Measurements from ENCODE around the gene KSR2. TPM values are rescaled to one million over a fixed set of nuclear protein-coding genes. Genes with fewer than 3 reads are reported as not detected.
A peak's percentile ranks its signal among the peaks of the same experiment; 100 is the strongest.

Gene KSR2
- total RNA-seq, 1 experiment from 2014 or later: 0.14 TPM

DNA sequence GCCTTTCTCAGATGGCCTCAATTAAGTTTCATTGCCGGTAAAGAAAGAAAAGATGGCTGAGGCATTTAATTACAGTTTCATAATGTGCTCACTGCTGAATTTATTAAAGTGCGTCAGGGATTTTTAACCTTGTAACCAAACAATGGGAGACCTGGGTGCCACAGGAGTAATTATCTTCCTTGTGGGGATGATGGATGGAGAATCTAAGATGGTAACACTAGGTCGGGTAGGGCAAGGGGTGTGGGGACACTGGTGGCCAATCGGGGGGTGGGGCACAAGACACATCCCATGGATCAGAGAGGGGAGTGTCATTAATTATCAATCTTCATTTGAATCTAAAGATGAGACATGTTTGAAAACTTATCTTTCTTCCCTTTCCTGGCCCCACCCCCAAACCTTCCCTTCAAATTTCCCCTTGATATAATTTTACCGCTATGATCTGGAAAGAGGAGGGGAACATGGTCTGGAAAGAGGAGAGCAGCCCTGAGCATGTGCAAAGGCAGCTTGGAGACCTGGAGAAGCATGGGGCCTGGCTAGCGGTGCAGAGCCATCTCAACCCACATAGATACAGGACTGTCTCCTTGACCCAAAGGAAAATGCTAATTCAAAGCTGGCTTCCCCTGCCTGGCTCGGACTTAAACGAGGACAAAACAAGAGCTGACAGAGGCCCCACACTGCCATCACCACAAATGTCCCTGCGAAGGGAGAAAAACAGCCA is 376.0 kb downstream of the KSR2 start:
- DNase-seq (ENCODE audit: low read depth): no peak
- in situ Hi-C loops (cut with HindIII; ENCODE audit: low pct_unique_long_range_greater_than_20kb, low sequenced_read_pairs): no loop called here

DNA sequence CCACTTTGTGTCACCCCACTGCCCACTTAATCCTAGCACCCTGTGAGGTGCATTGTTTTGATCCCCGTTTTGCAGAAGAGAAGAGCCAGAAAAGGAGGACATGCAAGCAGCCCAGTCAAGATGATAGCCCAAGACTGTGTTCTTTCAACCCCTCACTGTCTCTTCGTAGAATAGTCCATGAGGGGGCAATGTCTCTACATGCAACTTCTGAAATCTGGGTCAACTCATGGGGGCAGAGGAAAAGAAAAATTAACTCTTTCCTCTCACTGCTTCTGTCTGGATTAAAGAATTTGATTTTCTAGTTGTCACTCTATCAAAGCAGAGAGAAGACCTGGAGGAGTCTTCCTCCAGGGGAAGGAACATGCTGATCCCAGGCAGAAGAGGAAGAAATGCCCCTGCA is 377.8 kb downstream of the KSR2 start:
- in situ Hi-C loops (cut with HindIII; ENCODE audit: low pct_unique_long_range_greater_than_20kb, low sequenced_read_pairs): no loop called here
- DNase-seq (ENCODE audit: low read depth): no peak

DNA sequence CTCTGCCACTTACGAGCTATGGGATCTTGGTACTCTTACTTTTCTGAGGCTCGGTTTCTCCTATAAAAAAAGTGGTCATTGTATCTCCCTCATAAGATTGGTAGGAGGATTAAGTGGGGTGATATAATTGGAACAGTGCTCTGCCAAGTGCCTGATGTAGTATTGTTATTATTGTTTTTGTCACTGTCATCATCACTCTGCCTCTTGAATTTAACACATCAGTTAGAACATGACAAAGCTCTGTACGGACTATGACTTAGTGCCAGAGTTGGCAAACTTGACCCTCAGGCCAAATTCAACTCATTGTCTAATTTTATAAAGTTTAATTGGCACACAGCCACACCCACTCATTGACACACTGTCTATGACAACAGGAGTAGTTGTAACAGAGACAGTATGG is 378.4 kb downstream of the KSR2 start:
- no peak for DNase-seq (ENCODE audit: low read depth)
- in situ Hi-C loops (cut with HindIII; ENCODE audit: low pct_unique_long_range_greater_than_20kb, low sequenced_read_pairs): no loop called here

DNA sequence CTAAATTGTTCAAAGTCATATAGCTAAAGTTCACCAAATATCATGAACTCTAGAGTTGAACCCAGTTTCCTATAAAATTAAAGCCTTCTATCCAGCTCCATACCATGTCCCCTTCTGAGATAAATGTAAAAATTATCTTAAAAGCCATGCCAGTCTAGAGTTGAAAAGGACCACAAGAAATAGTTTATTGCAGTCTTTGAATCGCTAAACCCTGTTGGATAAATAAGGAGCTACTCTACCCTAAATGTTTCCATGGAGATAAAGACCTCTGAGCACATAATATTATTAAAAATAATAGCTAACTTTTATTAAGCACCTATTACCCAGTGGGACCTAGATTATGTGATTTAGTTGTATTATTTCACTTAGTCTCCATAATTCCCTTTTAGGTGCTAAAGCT is 379.8 kb downstream of the KSR2 start:
- in situ Hi-C loops (cut with HindIII; ENCODE audit: low pct_unique_long_range_greater_than_20kb, low sequenced_read_pairs): no loop called here
- no peak for DNase-seq (ENCODE audit: low read depth)

DNA sequence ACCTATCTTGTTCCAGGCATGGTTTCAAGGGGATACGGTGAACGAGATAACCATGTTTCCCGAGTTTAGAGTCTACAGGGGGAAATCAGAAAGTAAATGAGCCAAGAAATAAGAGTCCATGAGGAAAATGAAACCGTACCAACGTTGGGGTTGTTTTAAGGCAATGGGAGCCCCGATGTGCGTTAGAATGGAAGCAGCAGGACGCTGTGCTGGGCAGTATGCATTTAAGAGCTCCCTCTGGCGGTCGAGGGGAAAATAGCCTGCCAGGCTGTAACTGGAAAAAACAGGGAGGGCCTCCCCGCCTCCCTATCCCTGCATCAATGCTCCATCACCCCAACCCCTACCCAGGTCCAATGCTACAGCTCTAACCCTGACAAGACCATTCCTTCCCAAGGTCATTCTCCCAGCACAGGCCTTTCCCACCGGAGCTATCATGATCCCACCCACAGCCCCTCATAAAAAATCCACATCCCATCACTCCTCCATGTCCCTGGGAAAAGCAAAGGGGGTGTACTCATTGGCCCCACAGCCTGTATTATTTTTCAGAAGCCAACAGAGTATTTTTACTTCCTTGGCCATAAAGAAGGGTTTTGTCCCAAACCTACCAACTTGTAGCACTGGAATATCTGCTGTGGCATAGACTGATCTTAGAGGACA is 381.0 kb downstream of the KSR2 start:
- in situ Hi-C loops (cut with HindIII; ENCODE audit: low pct_unique_long_range_greater_than_20kb, low sequenced_read_pairs): no loop called here
- DNase-seq (ENCODE audit: low read depth): peak; percentile 23

DNA sequence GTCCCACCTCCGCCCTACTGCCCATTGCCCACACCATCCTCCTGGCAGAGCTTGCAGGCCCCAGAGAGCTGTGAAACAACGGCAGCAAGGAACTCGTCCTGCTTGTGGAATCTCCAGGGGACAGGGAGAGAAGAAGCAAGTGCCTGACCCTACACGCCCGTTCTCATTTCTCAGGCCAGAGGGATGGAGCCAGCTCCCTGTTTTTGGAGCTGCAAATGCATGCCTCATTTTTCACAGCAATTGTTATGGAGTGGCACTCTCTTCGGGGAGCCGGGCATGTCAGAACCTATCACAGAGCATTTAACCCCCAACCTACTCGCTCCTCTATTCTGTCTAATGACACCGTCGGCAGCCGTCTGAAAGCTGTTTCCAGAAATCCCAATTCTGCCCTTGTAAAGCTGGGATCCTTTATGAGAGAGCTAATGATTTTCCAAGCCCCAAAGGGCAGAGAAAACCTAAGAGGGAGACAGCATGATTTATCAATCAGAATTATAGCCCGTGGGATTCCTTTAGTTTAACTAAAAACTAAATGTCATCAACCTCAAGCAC is 385.0 kb downstream of the KSR2 start:
- in situ Hi-C loops (cut with HindIII; ENCODE audit: low pct_unique_long_range_greater_than_20kb, low sequenced_read_pairs): no loop called here
- DNase-seq (ENCODE audit: low read depth): no peak

DNA sequence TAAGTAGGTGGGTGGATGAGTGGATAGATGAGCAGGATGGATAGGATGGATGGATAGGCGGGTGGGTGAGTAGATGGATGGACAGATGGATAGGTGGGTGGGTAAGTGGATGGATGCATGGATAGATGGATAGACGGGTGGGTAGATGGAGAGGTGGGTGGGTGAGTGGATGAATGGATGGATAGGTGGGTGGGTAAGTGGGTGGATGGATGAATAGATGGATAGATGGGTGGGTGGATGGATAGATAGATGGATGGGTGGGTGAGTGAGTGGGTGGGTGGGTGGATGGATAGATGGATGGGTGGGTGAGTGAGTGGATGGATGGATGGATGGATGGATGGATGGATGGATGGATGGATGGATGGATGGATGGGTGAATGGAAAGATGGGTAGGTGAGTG is 385.7 kb downstream of the KSR2 start:
- in situ Hi-C loops (cut with HindIII; ENCODE audit: low pct_unique_long_range_greater_than_20kb, low sequenced_read_pairs): no loop called here

DNA sequence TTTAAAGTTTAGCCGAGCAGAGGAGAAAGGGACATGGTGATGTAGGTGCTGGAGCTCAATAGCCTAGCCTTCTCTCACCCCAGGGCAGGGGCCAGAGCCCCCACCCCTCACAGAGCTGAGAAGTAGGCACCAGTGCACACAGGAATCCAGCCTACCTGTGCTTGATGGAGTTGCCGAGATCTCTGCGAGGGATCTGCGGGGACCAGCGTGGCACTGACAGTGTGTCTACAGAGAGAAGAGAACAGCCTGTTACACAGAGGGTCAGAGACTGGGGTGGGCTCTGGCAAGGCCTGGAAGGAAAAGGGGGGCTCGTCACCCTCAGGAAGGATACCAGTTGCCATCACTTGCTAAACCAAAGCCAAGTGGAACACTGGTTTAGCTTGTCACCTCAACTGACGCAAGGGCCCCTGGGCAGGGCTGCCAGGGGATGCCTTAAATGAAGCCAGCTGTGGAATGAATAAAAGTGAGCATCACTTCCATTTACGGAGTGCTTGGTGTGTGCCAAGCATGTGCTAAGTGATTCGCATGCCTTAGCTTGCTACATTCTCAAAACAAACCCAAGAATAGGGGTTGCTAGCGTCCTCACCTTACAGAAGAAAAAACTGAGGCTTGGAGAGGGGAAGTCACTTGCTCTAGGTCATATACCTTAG is 386.5 kb downstream of the KSR2 start:
- no peak for DNase-seq (ENCODE audit: low read depth)
- in situ Hi-C loops (cut with HindIII; ENCODE audit: low pct_unique_long_range_greater_than_20kb, low sequenced_read_pairs): no loop called here

More for the DNA sequence above, 385.7 kb downstream of the KSR2 start:
- DNase-seq (ENCODE audit: low read depth): no peak

DNA sequence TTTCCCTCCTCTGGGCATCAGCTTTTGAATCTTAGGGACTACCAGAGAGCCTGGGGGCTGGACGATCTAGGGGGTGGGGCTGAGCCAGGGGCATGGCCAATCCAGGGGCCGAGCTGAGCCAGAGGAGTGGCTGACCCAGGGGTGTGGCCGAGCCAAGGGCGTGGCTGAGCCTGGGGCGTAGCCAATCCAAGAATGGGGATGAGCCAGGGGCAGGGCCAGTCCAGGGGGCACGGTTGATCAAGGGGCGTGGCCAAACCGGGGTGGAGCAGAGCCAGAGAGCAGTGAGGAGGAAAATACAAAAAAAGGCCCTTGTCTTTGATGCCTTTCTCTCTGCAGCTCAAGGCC is 388.1 kb downstream of the KSR2 start:
- in situ Hi-C loops (cut with HindIII; ENCODE audit: low pct_unique_long_range_greater_than_20kb, low sequenced_read_pairs): no loop called here
- DNase-seq (ENCODE audit: low read depth): peak; percentile 86

DNA sequence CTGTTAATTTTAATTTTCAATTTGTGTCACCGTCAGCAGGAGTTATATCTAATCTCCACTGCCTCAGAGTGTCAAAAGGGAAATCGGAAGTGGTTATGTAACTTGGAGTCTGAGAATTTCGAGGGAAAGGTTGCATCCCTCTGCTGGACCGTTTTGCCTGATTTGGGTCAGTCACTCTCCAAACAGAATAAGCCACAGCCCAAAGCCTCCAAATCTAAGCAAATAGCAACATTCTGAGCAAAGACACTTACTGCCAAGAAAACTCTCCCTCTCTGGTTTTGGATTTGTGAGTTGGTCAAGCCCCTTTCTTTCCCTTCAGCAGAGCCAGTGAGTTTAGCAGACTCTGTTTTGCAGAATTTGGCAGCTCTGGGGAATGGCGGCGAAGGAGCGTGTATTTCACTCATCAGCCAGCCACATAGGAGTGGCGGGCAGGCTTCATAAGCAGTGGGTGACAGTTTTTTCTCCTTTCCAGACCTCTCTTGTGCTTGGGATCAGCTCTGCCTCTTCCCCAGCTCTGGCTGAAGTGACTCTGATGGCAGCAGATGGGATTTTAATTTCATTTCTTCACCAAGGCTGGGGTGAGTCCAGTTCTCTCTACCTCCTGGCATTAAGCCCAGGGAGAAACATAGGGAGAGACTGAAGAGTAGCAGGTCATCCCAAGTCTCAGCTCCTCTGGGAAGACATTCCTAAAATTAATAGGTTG is 388.6 kb downstream of the KSR2 start:
- DNase-seq (ENCODE audit: low read depth): no peak

DNA sequence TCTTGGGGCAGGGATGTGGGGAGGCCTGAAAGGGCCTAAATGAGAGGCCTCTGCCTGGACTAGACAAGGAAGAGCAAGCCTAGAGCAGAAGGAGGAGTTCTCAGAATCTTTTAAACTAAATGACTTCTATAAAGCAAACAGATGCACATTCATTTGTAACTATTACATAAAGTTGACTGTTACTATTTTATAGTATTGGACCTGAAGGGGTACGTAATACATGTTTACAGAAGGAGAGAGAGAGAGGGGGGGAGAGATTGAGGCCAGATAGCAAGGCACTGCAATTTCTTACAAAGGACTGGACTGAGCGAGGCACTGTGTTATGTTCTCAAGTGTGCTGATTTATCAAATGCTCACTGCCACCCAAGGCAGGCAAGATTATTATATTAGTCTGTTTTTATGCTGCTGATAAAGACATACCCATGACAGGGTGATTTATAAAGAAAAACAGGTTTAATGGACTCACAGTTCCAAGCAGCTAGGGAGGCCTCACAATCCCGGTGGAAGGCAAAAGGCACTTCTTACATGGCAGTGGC is 391.6 kb downstream of the KSR2 start:
- DNase-seq (ENCODE audit: low read depth): no peak
- in situ Hi-C loops (cut with HindIII; ENCODE audit: low pct_unique_long_range_greater_than_20kb, low sequenced_read_pairs): no loop called here

More for the DNA sequence above, 388.6 kb downstream of the KSR2 start:
- in situ Hi-C loops (cut with HindIII; ENCODE audit: low pct_unique_long_range_greater_than_20kb, low sequenced_read_pairs): no loop called here

DNA sequence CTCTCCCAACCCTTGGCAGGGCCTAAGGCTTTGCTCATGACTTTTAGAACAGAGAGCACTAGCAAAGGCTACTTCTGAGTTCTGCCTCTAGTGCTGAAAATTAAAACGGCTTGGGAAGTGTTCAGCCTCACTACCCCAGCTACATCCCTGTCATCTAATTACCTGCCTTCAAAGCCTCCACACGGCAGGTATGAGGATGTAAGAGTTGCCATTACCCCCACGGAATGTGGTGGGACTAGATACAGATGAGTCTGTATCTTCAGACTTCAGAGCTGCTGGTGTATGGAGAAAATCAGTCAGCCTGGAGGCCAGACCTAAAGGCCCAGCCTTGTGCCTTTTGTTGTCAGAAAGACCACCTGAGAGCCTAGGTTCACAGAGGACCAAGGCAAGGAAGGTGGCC is 392.7 kb downstream of the KSR2 start:
- in situ Hi-C loops (cut with HindIII; ENCODE audit: low pct_unique_long_range_greater_than_20kb, low sequenced_read_pairs): no loop called here

DNA sequence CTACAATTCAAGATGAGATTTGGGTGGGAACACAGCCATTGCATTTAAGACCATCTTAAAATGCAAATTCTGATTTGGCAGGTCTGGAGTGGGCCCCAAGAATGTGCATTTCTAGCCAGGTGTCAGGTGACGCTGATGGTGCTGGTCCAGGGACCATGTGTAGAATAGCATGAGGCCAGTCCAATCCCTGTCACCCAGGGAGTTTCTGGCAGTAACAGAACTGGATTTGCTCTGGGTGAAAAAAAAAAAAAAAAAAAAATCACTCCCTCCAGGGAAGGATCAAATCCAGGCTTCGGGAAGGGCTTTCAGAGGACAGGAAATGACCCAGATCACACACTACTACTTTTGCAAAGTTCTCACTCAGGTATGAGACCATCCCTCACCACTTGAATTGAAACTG is 394.1 kb downstream of the KSR2 start:
- DNase-seq (ENCODE audit: low read depth): no peak
- in situ Hi-C loops (cut with HindIII; ENCODE audit: low pct_unique_long_range_greater_than_20kb, low sequenced_read_pairs): no loop called here

More for the DNA sequence above, 392.7 kb downstream of the KSR2 start:
- DNase-seq (ENCODE audit: low read depth): no peak

DNA sequence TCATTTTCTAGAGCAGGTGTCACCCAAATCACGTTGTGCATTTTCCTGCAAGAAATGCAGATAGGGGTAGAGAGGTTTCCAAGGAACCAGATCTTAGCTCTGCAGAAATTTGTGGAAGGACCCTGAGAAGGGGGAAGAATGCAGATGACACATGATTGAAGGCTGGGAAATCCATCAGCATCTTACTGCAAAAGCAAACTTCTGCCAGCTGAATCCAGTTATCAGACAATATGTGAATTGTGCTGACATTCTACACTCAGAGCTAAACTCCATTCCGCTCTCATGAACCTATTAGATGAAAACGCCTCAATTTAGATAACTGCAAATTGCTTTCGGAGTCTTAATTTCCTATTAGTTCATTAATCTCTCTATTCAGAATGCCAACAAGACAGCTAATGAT is 396.0 kb downstream of the KSR2 start:
- DNase-seq (ENCODE audit: low read depth): no peak
- in situ Hi-C loops (cut with HindIII; ENCODE audit: low pct_unique_long_range_greater_than_20kb, low sequenced_read_pairs): no loop called here

DNA sequence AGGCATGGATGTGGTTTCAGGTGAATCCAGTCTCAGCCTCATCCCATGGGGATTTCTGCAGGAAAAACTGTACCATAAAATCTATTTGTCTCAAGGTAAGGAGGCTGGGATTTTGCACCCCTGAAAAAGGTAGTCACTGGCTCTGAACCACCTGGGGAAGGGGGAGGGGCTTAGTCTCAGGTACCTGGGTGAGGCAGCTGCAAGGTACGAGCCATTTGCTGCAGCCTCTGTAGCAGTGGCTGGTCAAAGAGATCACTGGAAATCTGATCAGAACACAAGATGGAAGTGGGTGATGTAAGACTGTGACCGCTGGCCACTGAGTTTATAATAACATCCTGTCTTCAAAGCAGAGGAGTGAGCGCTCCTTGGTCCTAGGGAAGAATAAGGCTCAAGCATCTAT is 397.5 kb downstream of the KSR2 start:
- in situ Hi-C loops (cut with HindIII; ENCODE audit: low pct_unique_long_range_greater_than_20kb, low sequenced_read_pairs): no loop called here
- DNase-seq (ENCODE audit: low read depth): no peak

DNA sequence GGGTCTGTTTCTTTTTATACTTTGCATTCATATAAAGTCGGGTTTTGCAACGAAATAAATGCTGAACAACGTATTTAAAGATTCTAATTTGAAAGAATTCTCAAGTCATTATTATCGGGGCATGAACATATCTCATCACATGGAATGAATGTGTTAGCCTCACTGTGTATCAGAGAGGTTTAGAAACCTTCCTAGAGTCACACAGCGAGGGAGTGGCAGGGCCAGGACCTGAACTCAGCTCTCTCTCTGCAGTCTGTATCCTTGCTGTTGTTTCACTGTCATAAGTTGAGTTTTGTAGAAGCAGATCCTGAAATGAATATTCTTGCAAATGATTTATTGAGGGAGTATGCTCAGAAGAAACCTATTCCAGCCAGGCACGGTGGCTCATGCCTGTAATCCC is 398.2 kb downstream of the KSR2 start:
- in situ Hi-C loops (cut with HindIII; ENCODE audit: low pct_unique_long_range_greater_than_20kb, low sequenced_read_pairs): no loop called here
- DNase-seq (ENCODE audit: low read depth): no peak

DNA sequence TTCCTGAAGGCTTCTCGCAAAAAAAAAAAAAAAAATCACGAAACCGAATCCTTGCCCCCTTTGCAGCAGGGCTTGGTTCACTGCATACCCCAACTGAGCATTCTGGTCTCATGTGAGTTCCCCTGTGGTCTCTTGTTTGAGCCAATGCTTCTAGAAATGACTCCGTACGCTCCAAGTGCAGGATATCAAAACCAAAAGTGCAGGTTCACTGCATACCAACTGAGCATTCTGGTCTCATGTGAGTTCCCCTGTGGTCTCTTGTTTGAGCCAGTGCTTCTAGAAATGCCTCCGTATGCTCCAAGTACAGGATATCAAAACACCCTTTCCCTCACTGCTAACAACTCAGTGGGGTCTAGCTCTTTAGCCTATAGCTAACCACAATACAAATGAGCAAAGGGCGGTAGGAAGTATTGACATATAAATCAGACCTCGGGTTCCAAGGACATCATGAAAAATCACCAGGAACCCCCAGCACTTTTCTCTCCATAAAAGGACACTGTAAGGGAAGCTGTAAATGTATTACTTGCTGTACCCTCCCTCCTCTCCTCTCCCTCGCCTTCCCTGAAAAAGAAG is 401.1 kb downstream of the KSR2 start:
- in situ Hi-C loops (cut with HindIII; ENCODE audit: low pct_unique_long_range_greater_than_20kb, low sequenced_read_pairs): no loop called here
- DNase-seq (ENCODE audit: low read depth): no peak

DNA sequence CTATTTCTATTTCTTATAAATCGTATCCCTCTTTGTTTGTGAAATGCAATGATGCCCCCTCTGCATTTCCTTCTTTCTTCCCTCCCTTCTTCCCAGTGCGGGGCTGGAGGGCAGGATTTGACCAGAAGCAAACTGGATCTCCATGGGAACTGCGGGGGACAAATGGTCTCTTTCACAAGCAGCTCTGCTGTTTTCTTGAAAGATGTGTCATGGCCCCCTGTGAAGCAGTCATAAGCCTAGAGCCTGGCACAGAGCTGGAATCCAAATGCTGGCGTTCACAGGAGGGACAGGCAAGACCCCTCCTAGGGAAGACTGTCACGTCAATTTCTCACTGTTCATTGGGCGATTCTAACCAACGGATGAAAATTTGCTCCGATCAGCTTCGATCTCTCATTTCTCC is 403.9 kb downstream of the KSR2 start:
- DNase-seq (ENCODE audit: low read depth): no peak
- in situ Hi-C loops (cut with HindIII; ENCODE audit: low pct_unique_long_range_greater_than_20kb, low sequenced_read_pairs): no loop called here
